ENCODE measurements around the gene CCR7. TPM values are rescaled to one million over a fixed set of nuclear protein-coding genes. Genes with fewer than 3 reads are reported as not detected.

The CCR7 gene
- total and polyA plus RNA-seq, 2 of the 8 experiments (the other 6 are each of a cell fraction or from before 2014, with no cell fraction given) = 0.12 to 0.17 TPM

- no peak for FAIRE-seq
- 86% methylated on average over 9 of the region's 9 CpGs; no CpG with 5 or more reads in 1 of the 2 experiments for WGBS, 2 experiments (ENCODE audit: extremely low coverage in 1 of 2, insufficient coverage in 1 of 2, insufficient read length in 1 of 2, insufficient replicate concordance in 2 of 2, low coverage in 1 of 2, low lambda C conversion rate in 2 of 2, missing lambda C conversion rate in 1 of 2)
- TF ChIP-seq CEBPB (IDR thresholded peaks at IDR 0.05; ENCODE audit: low read depth, low read length) (no peak), FOSL1 (IDR thresholded peaks at IDR 0.05; ENCODE audit: insufficient read depth, low read depth, low read length) (no peak), BACH1 (IDR thresholded peaks at IDR 0.05; ENCODE audit: low read length) (no peak), RXRA (IDR thresholded peaks at IDR 0.05; ENCODE audit: insufficient read depth, low read depth, low read length) (no peak), EZH2 (IDR thresholded peaks at IDR 0.05; ENCODE audit: low read depth, low read length, severe bottlenecking) (no peak), SIX5 (IDR thresholded peaks at IDR 0.05; ENCODE audit: low read depth, low read length) (no peak), SAP30 (IDR thresholded peaks at IDR 0.05; ENCODE audit: insufficient read depth, insufficient replicate concordance, low read length) (no peak), PHF8 (conservative IDR thresholded peaks at IDR 0.05; ENCODE audit: low read depth, low read length) (no peak), BCL11A (IDR thresholded peaks at IDR 0.05; ENCODE audit: low read depth in 2 of 2, low read length in 2 of 2) (no peak), SP1 (IDR thresholded peaks at IDR 0.05; ENCODE audit: low read depth, low read length) (no peak), MAX (IDR thresholded peaks at IDR 0.05) (no peak)
- TF ChIP-seq, protein P1, sequence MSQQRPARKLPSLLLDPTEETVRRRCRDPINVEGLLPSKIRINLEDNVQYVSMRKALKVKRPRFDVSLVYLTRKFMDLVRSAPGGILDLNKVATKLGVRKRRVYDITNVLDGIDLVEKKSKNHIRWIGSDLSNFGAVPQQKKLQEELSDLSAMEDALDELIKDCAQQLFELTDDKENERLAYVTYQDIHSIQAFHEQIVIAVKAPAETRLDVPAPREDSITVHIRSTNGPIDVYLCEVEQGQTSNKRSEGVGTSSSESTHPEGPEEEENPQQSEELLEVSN (IDR thresholded peaks at IDR 0.05) = no peak
Measured at GRCh38 chr17:40558300-40558889, 6.9 kb downstream of the CCR7 start.

More at GRCh38 chr17:40558300-40558889, 6.9 kb downstream of the CCR7 start:
- H3K18ac ChIP-seq (ENCODE audit: extremely low read depth, low read length) = no peak overlapping the region
- H3K4me1 ChIP-seq (replicated peaks in 1 of 4; ENCODE audit: control insufficient read depth in 3 of 4, insufficient read depth in 4 of 4, low read length in 3 of 4) = peaks cover 0 to 5% (median 2%) of the 10 kb centered on the region in 4 experiments; a peak in 3 of 7 replicates
- no peak for DNase-seq (ENCODE audit: low read depth in 1 of 2, low spot score in 2 of 2)
- no peak overlapping the region for H2AFZ ChIP-seq (ENCODE audit: low read length)
- no peaks in the 10 kb centered on the region for H3K9me3 ChIP-seq (ENCODE audit: insufficient read depth in 2 of 2, low read depth in 1 of 2, low read length in 1 of 2)
- no peak overlapping the region for H4K91ac ChIP-seq (replicated peaks; ENCODE audit: insufficient read length, low read length)
- H4K5ac ChIP-seq (ENCODE audit: insufficient read length, low read depth, low read length) = no peak overlapping the region
- no peak overlapping the region for H3K23ac ChIP-seq (ENCODE audit: insufficient read length)
- no peaks in the 10 kb centered on the region for H4K20me1 ChIP-seq (replicated peaks in 1 of 2; ENCODE audit: control insufficient read depth in 1 of 2, insufficient read depth in 2 of 2, low read length in 2 of 2)
- H3K56ac ChIP-seq (replicated peaks; ENCODE audit: insufficient read length, low read depth, low read length) = no peak overlapping the region
- ChIA-PET CTCF (ENCODE audit: partially characterized antibody) (interaction anchor here (0.6 to 6.7 kb wide), 20 partner anchors 8 to 256 kb away, joined by 3 to 100 read pairs (median 4); partner anchors contain the start of gene IGFBP4), POLR2A (ENCODE audit: partially characterized antibody) (interaction anchor here (0.6 to 0.9 kb wide), 3 partner anchors 418 to 1130 kb away, joined by 3 read pairs; partner anchors contain the start of genes CASC3 and EIF1)
- no peak overlapping the region for H2BK5ac ChIP-seq (ENCODE audit: low read depth, low read length)
- no peak overlapping the region for H2BK20ac ChIP-seq (ENCODE audit: low read length)
- no peak overlapping the region for H3K4me3 ChIP-seq (ENCODE audit: extremely low read depth in 1 of 4, insufficient read depth in 2 of 4, low read depth in 3 of 4, low read length in 4 of 4)
- H2AK5ac ChIP-seq (ENCODE audit: low read depth, low read length) = no peak overlapping the region
- H3K23me2 ChIP-seq (ENCODE audit: low read depth, low read length) = no peaks in the 10 kb centered on the region
- H2BK120ac ChIP-seq (replicated peaks; ENCODE audit: low read depth, low read length) = no peak overlapping the region
- no peak overlapping the region for H2BK12ac ChIP-seq (ENCODE audit: low read depth, low read length)
- H3K4me2 ChIP-seq (ENCODE audit: insufficient read depth in 1 of 2, low read depth in 2 of 2, low read length in 2 of 2) = no peak overlapping the region
- no peak overlapping the region for H3K4ac ChIP-seq (replicated peaks; ENCODE audit: insufficient read length, low read depth, low read length)
- no peaks in the 10 kb centered on the region for H3K36me3 ChIP-seq (ENCODE audit: control insufficient read depth in 2 of 4, insufficient read depth in 4 of 4, low read length in 3 of 4)
- H3K27me3 ChIP-seq (replicated peaks in 1 of 4; ENCODE audit: control insufficient read depth in 3 of 4, extremely low read depth in 1 of 4, insufficient read depth in 3 of 4, low read length in 3 of 4) = no peaks in the 10 kb centered on the region; a peak in 1 of 7 replicates
- no peaks in the 10 kb centered on the region for H3K79me2 ChIP-seq (ENCODE audit: control insufficient read depth in 1 of 2, insufficient read depth in 2 of 2, low read length in 2 of 2)
- H3K14ac ChIP-seq (ENCODE audit: insufficient read length) = no peak overlapping the region
- no peak overlapping the region for H4K8ac ChIP-seq (ENCODE audit: extremely low read depth, insufficient read depth, low read length)
- no peak overlapping the region for H2BK15ac ChIP-seq (ENCODE audit: low read length)
- H3K9ac ChIP-seq (replicated peaks in 1 of 4; ENCODE audit: extremely low read depth in 1 of 4, low read depth in 3 of 4, low read length in 3 of 4) = no peak overlapping the region
- H3K79me1 ChIP-seq (ENCODE audit: low read depth, low read length) = no peaks in the 10 kb centered on the region
- H3K27ac ChIP-seq (ENCODE audit: low read depth, low read length) = no peak overlapping the region
